ENCODE results near the gene TMBIM4.

Gene TMBIM4

DNA sequence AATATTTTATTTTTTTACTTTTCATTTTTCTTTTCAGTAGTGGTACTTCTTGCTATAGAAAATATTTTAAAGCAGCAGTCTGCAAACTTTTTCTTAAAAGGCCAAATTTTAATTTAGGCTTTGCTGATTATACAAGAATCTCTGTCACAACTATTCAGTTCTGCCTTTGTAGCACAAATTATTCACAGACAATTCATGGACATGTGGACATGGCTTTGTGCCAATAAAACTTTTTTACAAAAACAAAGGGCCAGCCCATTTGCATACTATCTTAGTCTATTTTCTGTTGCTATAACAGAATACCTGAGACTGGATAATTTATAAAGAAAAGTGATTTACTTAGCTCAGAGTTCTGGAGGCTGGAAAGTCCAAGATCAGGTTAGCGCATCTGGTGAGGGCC is 56.3 kb downstream of the TMBIM4 start:
- H3K9ac ChIP-seq (ENCODE audit: low read depth, low read length), result no peak overlapping the region
- H3K4me3 ChIP-seq (ENCODE audit: low read length), result no peak overlapping the region
- peaks cover under 1% of the 10 kb centered on the region; the same call in 1 of the 2 replicates for H3K4me1 ChIP-seq (ENCODE audit: insufficient read depth, low read length)
- H3K27ac ChIP-seq (ENCODE audit: low read length), result no peak overlapping the region
- H3K36me3 ChIP-seq (ENCODE audit: insufficient read depth, low read depth, low read length), result no peaks in the 10 kb centered on the region
- H3K27me3 ChIP-seq (ENCODE audit: insufficient read depth, low read length), result no peaks in the 10 kb centered on the region
- H3K9me3 ChIP-seq (ENCODE audit: insufficient read depth, low read depth, low read length), result no peaks in the 10 kb centered on the region

DNA sequence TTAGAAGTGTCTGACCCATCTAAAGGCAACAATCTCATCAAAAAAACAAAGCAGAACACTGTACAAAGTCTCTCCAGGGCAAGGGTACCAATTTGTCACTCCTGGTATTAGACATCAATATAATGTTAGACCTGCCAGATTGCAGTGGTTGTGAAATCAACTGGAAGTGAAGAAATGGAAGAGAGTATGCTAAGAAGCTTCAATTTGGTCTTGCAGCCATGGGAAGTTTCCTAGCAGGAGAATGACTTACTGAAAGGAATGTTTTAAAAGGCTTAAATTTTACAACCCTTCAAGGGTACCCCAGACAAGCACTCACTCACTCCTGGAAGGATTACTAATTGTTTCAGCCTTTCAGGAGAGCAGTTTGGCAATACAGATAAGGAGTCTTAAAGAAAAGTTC is 58.2 kb downstream of the TMBIM4 start:
- Histone ChIP-seq H3K27me3 (ENCODE audit: insufficient read depth, low read length) (no peaks in the 10 kb centered on the region), H3K9me3 (ENCODE audit: insufficient read depth, low read depth, low read length) (no peaks in the 10 kb centered on the region), H3K4me1 (ENCODE audit: insufficient read depth, low read length) (peaks cover 8% of the 10 kb centered on the region; the same call in 1 of the 2 replicates), H3K9ac (ENCODE audit: low read depth, low read length) (no peak overlapping the region), H3K4me3 (ENCODE audit: low read length) (no peak overlapping the region), H3K27ac (ENCODE audit: low read length) (no peak overlapping the region), H3K36me3 (ENCODE audit: insufficient read depth, low read depth, low read length) (no peaks in the 10 kb centered on the region)

DNA sequence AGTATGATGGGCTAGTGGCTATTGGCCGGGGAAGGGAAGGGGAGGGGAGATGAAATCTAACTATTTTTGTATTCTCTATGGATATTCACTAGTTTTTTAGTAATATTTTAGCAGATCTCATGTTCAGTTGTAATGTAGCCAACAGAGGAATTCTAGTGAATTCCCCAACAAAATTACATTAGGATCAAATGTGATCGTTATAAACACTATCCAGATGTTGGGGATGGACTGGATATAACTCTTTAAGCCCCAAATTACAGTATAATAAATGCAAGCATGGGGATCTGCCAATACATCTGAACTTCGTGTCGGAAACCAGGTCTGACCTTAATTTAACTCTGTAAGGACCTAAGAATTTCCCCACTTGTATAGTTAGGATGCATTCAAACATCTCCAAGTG is 60.7 kb downstream of the TMBIM4 start:
- Histone ChIP-seq H3K9ac (ENCODE audit: low read depth, low read length) (no peak overlapping the region), H3K9me3 (ENCODE audit: insufficient read depth, low read depth, low read length) (no peaks in the 10 kb centered on the region), H3K4me1 (ENCODE audit: insufficient read depth, low read length) (peaks cover 8% of the 10 kb centered on the region; the same call in 1 of the 2 replicates), H3K27ac (ENCODE audit: low read length) (no peak overlapping the region), H3K4me3 (ENCODE audit: low read length) (no peak overlapping the region), H3K27me3 (ENCODE audit: insufficient read depth, low read length) (no peaks in the 10 kb centered on the region), H3K36me3 (ENCODE audit: insufficient read depth, low read depth, low read length) (no peaks in the 10 kb centered on the region)

DNA sequence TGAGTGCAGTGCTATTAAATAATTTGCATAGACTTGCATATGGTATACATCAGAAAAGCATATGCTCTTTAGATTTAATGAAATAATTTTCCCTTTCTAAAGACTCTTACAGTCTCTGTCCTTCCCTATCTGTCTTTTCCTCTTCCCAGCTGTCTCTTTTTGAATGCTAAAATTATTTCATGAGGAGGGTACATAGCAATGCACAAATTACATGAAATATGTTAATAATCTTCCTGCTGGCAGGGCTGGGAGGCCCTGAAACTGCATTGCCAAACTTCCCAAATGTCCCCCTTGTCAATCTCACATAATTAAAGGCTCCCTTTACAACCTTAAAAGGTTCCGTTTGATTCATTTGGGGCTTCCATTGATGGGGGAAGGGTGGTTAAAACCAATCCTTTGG is 61.4 kb downstream of the TMBIM4 start:
- Histone ChIP-seq H3K4me3 (ENCODE audit: low read length) (no peak overlapping the region), H3K9me3 (ENCODE audit: insufficient read depth, low read depth, low read length) (no peaks in the 10 kb centered on the region), H3K27me3 (ENCODE audit: insufficient read depth, low read length) (no peaks in the 10 kb centered on the region), H3K4me1 (ENCODE audit: insufficient read depth, low read length) (peaks cover 8% of the 10 kb centered on the region; the same call in 1 of the 2 replicates), H3K27ac (ENCODE audit: low read length) (no peak overlapping the region), H3K9ac (ENCODE audit: low read depth, low read length) (no peak overlapping the region), H3K36me3 (ENCODE audit: insufficient read depth, low read depth, low read length) (no peaks in the 10 kb centered on the region)

DNA sequence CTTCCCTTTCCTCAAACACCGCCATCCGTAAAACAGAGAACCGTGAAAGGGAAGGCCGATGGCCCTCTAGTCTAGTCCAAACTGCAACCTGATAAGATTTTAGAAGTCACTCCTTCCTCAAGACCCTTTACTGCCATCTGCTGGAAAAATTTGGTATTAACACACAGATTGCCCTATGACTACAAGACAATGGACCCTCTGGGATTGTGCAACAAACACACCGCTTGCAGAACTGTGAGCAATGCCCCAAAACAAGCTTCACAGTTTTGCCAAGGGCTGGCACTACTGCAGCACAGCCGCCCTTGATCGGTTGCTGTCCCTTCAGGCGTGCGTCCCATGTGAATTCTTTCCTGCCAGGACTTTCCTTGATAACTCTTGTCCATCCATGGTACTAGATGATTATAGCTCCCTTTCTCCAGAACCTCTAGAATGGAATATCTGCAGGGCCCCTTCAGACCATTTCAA is 62.3 kb downstream of the TMBIM4 start:
- Histone ChIP-seq H3K27ac (ENCODE audit: low read length) (no peak overlapping the region), H3K27me3 (ENCODE audit: insufficient read depth, low read length) (no peaks in the 10 kb centered on the region), H3K4me3 (ENCODE audit: low read length) (no peak overlapping the region), H3K9me3 (ENCODE audit: insufficient read depth, low read depth, low read length) (no peaks in the 10 kb centered on the region), H3K4me1 (ENCODE audit: insufficient read depth, low read length) (peaks cover 8% of the 10 kb centered on the region; the same call in 1 of the 2 replicates), H3K9ac (ENCODE audit: low read depth, low read length) (no peak overlapping the region), H3K36me3 (ENCODE audit: insufficient read depth, low read depth, low read length) (no peaks in the 10 kb centered on the region)

DNA sequence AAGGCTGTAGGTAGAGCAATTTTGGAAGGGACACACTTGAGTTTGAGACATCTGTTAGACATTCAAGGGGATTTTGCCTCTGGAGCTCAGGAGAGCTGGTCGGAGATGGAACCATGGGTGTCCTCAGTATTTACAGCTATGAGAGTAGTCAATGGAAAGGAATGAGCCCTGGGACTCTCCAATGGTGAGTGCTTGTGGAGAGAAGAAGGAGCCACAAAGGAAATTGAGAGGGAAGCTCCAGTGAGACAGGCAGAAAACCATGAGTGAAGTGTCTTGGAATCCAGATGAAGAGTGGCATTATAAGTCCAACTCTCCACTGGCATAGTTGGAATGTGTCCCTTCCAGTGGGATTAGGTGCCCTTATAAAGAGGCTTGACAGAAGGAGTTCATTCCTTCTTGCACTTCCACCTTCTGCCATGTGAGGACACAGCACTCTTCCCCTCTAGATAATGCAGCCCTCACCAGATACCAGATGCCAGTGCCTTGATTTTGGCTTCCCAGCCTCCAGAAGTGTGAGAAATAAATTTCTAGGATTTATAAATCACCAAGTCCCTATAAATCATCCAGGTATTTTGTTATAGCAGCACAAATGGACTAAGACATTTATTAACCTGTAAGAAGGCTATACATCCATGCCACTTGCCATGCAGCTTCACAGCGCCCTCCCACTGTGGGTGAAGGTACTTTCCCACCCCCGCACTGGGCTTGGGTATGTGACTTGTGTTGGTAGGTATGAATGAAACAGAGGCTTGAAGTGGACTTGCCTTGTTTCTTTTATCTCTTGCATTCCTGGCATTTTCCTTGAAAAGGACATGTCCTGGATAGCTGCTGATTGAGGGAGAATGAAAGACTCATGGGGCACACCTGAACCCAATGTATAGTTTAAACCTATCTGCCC is 66.5 kb downstream of the TMBIM4 start:
- H3K27me3 ChIP-seq (ENCODE audit: insufficient read depth, low read length), result no peaks in the 10 kb centered on the region
- no peak overlapping the region for H3K4me3 ChIP-seq (ENCODE audit: low read length)
- H3K27ac ChIP-seq (ENCODE audit: low read length), result no peak overlapping the region
- peaks cover 14% of the 10 kb centered on the region for H3K9me3 ChIP-seq (ENCODE audit: insufficient read depth, low read depth, low read length)
- no peak overlapping the region for H3K9ac ChIP-seq (ENCODE audit: low read depth, low read length)
- H3K36me3 ChIP-seq (ENCODE audit: insufficient read depth, low read depth, low read length), result no peaks in the 10 kb centered on the region
- peaks cover 6% of the 10 kb centered on the region; the same call in 1 of the 2 replicates for H3K4me1 ChIP-seq (ENCODE audit: insufficient read depth, low read length)

DNA sequence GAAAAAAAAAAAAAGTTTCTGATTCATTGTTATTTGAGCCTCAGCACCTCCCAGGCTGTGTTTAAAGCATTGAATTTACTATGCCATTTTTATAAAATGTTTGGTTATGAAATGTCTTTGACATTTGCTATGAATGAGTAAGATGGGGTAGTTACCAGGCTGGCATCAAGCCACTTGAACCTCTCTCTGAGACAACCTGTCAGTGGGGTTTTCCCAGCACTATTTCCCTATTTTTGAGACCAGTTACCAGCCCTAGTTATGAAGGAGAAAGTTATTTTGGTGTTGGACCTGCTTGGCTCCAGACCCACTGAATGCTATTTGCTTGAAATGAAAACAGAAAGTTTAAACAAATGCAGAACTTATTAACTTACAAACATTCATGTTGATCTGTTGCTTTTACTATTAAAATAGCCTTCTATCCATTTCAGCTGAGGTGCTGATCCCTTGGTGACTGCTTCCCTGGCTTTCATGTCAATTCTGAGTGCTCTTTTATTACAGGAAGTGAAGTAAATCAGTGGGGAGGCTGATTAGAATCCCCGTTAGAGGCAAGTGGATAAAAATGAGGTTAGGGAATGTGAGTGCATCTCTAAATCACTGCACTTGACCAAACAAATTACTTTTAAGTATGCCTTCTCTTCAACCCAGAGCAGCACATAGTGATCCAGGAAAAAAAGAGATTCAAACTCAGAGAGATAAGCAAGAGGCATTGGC is 77.1 kb downstream of the TMBIM4 start:
- Histone ChIP-seq H3K36me3 (ENCODE audit: insufficient read depth, low read depth, low read length) (no peaks in the 10 kb centered on the region), H3K27me3 (ENCODE audit: insufficient read depth, low read length) (no peaks in the 10 kb centered on the region), H3K4me3 (ENCODE audit: low read length) (no peak overlapping the region), H3K27ac (ENCODE audit: low read length) (no peak overlapping the region), H3K4me1 (ENCODE audit: insufficient read depth, low read length) (no peaks in the 10 kb centered on the region), H3K9me3 (ENCODE audit: insufficient read depth, low read depth, low read length) (no peaks in the 10 kb centered on the region), H3K9ac (ENCODE audit: low read depth, low read length) (no peak overlapping the region)

DNA sequence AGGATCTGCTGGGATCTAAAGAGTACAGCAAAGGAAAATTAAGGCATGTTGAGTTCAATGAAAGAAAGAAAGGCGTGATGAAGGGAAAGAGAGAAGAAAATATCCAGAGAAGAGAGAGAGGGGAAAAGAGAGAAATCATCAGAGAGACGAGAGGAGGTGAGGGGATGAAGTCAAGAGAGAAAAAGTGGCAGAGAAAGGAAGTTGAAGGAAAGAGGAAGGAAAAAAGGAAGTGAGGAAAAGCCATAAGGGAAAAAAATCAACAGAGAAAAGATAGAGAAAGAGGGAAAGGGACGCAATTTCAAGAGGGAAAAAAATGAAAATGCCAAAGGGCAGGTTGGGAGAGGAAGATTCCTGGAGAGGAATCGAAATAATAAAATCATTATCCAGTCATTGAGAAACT is 79.6 kb downstream of the TMBIM4 start:
- Histone ChIP-seq H3K4me1 (ENCODE audit: insufficient read depth, low read length) (no peaks in the 10 kb centered on the region), H3K9ac (ENCODE audit: low read depth, low read length) (no peak overlapping the region), H3K9me3 (ENCODE audit: insufficient read depth, low read depth, low read length) (no peaks in the 10 kb centered on the region), H3K36me3 (ENCODE audit: insufficient read depth, low read depth, low read length) (no peaks in the 10 kb centered on the region), H3K27ac (ENCODE audit: low read length) (no peak overlapping the region), H3K4me3 (ENCODE audit: low read length) (no peak overlapping the region), H3K27me3 (ENCODE audit: insufficient read depth, low read length) (no peaks in the 10 kb centered on the region)

DNA sequence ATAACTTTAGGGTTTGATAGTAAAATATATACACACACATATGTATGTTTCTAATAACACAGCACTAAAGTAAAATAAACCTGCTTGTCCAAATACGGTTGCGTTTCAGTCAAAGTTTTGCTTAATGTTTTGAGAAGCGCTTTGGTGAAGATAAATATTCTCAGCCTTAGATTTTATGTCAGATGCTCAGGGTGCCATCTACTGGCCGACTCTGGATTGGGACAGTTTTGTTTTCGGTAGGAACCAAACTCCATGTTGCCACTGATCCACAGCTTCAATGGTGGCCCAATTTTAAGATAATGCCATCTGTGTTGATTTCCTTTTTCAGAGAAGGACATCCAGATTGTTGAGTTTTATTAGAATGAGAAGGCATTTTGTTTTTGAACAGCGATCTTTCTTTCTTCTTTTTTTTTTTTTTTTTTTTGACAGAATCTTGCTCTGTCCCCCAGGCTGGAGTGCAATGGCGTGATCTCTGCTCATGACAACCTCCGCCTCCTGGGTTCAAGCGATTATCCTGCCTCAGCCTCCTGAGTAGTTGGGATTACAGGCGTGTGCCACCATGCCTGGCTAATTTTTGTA is 82.3 kb downstream of the TMBIM4 start:
- H3K9ac ChIP-seq (ENCODE audit: low read depth, low read length), result no peak overlapping the region
- H3K4me1 ChIP-seq (ENCODE audit: insufficient read depth, low read length), result no peaks in the 10 kb centered on the region
- H3K9me3 ChIP-seq (ENCODE audit: insufficient read depth, low read depth, low read length), result no peaks in the 10 kb centered on the region
- no peak overlapping the region for H3K27ac ChIP-seq (ENCODE audit: low read length)
- no peaks in the 10 kb centered on the region for H3K27me3 ChIP-seq (ENCODE audit: insufficient read depth, low read length)
- no peak overlapping the region for H3K4me3 ChIP-seq (ENCODE audit: low read length)
- no peaks in the 10 kb centered on the region for H3K36me3 ChIP-seq (ENCODE audit: insufficient read depth, low read depth, low read length)

DNA sequence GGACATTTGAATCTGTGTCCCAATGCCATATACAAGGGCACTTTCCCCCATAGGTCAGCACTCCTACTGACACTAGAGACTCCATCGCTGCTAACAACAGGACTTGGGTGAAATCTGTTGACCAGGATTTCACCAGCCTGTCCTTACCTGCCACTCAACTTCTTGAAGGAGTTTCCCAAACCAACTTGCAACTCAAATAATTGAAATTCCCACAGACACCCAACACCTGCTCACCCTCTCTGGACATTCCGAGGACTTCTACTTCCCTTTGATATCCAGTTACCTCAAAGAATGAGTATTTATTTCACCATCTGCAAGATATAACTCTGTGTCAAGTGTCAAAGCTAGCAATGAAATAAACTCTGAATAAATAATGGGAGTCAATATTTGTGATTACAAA is 83.8 kb downstream of the TMBIM4 start:
- no peaks in the 10 kb centered on the region for H3K4me1 ChIP-seq (ENCODE audit: insufficient read depth, low read length)
- no peak overlapping the region for H3K9ac ChIP-seq (ENCODE audit: low read depth, low read length)
- no peaks in the 10 kb centered on the region for H3K36me3 ChIP-seq (ENCODE audit: insufficient read depth, low read depth, low read length)
- no peaks in the 10 kb centered on the region for H3K27me3 ChIP-seq (ENCODE audit: insufficient read depth, low read length)
- H3K4me3 ChIP-seq (ENCODE audit: low read length), result no peak overlapping the region
- no peak overlapping the region for H3K27ac ChIP-seq (ENCODE audit: low read length)
- no peaks in the 10 kb centered on the region for H3K9me3 ChIP-seq (ENCODE audit: insufficient read depth, low read depth, low read length)
